A673 (cell line): ENCODE data around the gene ARSD.

ENCODE experiments used
- EZH2 ChIP-seq: fragments of 200-600 bp; sonication (generic); IDR thresholded peaks from 2 replicates; pipeline ENCODE4 v1.6.1; 2017; ENCODE audit warnings: borderline replicate concordance, low read depth, mild to moderate bottlenecking, mixed read lengths, antibody characterized with exemption, low read length; ENCODE audit not compliant: poor library complexity, severe bottlenecking
- TF ChIP-seq, protein P1 (sequence below): fragments of 300-800, 200-600 bp; sonication (generic); conservative IDR thresholded peaks from 2 replicates; pipeline ENCODE4 v1.5.1; 2017; ENCODE audit warnings: low read depth, mild to moderate bottlenecking, antibody characterized with exemption, low read length, moderate library complexity, mixed read lengths

DNA sequence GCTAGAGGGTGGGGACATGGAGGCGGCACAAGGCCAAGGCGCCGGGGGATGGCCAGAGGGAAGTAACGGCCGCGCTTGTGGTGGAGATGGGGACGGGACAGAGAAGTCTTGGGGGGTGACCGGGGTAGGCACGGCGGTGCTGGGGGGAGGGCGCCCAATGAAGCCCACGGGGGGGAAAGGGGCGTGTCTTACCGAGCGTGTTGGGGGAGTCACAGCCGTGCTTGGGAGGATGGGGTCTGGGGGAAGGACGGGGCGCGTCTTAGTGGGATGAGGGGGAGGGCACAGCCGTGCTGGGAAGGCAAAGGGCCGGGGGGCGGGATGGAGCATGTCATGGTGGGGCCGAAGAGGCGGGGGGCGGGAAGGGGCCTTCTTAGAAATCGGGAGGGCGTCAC, 952 bp downstream of the ARSD start:
- TF ChIP-seq, protein P1, sequence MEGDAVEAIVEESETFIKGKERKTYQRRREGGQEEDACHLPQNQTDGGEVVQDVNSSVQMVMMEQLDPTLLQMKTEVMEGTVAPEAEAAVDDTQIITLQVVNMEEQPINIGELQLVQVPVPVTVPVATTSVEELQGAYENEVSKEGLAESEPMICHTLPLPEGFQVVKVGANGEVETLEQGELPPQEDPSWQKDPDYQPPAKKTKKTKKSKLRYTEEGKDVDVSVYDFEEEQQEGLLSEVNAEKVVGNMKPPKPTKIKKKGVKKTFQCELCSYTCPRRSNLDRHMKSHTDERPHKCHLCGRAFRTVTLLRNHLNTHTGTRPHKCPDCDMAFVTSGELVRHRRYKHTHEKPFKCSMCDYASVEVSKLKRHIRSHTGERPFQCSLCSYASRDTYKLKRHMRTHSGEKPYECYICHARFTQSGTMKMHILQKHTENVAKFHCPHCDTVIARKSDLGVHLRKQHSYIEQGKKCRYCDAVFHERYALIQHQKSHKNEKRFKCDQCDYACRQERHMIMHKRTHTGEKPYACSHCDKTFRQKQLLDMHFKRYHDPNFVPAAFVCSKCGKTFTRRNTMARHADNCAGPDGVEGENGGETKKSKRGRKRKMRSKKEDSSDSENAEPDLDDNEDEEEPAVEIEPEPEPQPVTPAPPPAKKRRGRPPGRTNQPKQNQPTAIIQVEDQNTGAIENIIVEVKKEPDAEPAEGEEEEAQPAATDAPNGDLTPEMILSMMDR = no peak
- no peak for TF ChIP-seq EZH2
